ENCODE results near the gene SAXO1. TPM values are rescaled to one million over a fixed set of nuclear protein-coding genes. Genes with fewer than 3 reads are reported as not detected.
A peak's percentile ranks its signal among the peaks of the same experiment; 100 is the strongest.

SAXO1 gene
- total and polyA plus RNA-seq, 2 experiments from 2014 or later = 0.02 TPM; not detected in 1

- peak overlapping the region; percentile 47; the same call in 1 of the 2 replicates for H2AFZ ChIP-seq
- H3K79me2 ChIP-seq (replicated peaks; ENCODE audit: insufficient read depth) = no peaks in the 10 kb centered on the region
- no peaks in the 10 kb centered on the region for H3K9me3 Mint-ChIP-seq
- TF ChIP-seq, protein P1, sequence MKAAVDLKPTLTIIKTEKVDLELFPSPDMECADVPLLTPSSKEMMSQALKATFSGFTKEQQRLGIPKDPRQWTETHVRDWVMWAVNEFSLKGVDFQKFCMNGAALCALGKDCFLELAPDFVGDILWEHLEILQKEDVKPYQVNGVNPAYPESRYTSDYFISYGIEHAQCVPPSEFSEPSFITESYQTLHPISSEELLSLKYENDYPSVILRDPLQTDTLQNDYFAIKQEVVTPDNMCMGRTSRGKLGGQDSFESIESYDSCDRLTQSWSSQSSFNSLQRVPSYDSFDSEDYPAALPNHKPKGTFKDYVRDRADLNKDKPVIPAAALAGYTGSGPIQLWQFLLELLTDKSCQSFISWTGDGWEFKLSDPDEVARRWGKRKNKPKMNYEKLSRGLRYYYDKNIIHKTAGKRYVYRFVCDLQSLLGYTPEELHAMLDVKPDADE (IDR thresholded peaks at IDR 0.05) = no peak
- TF ChIP-seq, protein P2, sequence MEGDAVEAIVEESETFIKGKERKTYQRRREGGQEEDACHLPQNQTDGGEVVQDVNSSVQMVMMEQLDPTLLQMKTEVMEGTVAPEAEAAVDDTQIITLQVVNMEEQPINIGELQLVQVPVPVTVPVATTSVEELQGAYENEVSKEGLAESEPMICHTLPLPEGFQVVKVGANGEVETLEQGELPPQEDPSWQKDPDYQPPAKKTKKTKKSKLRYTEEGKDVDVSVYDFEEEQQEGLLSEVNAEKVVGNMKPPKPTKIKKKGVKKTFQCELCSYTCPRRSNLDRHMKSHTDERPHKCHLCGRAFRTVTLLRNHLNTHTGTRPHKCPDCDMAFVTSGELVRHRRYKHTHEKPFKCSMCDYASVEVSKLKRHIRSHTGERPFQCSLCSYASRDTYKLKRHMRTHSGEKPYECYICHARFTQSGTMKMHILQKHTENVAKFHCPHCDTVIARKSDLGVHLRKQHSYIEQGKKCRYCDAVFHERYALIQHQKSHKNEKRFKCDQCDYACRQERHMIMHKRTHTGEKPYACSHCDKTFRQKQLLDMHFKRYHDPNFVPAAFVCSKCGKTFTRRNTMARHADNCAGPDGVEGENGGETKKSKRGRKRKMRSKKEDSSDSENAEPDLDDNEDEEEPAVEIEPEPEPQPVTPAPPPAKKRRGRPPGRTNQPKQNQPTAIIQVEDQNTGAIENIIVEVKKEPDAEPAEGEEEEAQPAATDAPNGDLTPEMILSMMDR (conservative IDR thresholded peaks at IDR 0.05; ENCODE audit: low read depth in 2 of 2) = no peak
- no peak overlapping the region for H3K27ac Mint-ChIP-seq
- H4K20me1 ChIP-seq (replicated peaks; ENCODE audit: insufficient read depth) = no peaks in the 10 kb centered on the region
- 0 out of 2 replicates have a peak, but pooled peaks cover 9% of the 10 kb centered on the region for H3K9me2 ChIP-seq (ENCODE audit: insufficient read depth)
- H3K4me1 Mint-ChIP-seq = peaks cover 8% of the 10 kb centered on the region
- no peaks in the 10 kb centered on the region for H3K4me1 ChIP-seq (ENCODE audit: insufficient read depth)
- H3K27ac ChIP-seq (ENCODE audit: low read depth) = no peak overlapping the region
- ATAC-seq (no peak), DNase-seq (ENCODE audit: low spot score) (no peak)
- H3K27me3 ChIP-seq (ENCODE audit: insufficient read depth) = no peaks in the 10 kb centered on the region
- no peaks in the 10 kb centered on the region for H3K36me3 Mint-ChIP-seq (ENCODE audit: low read depth)
- no peak overlapping the region for H3K4me3 Mint-ChIP-seq
- H3K4me3 ChIP-seq = no peak overlapping the region
- H3K36me3 ChIP-seq (ENCODE audit: insufficient read depth) = no peaks in the 10 kb centered on the region
- H3K4me2 ChIP-seq = no peak overlapping the region
- H3K27me3 Mint-ChIP-seq (ENCODE audit: insufficient read depth, low read depth, poor library complexity) = peaks cover 2% of the 10 kb centered on the region
- no peaks in the 10 kb centered on the region for H3F3A ChIP-seq (replicated peaks; ENCODE audit: low read depth)
Measured at GRCh38 chr9:18942801-18943200, 90.2 kb downstream of the SAXO1 start.

GRCh38 chr9:18941060-18941740 is 91.8 kb downstream of the SAXO1 start:
- Histone ChIP-seq H3K9me2 (ENCODE audit: insufficient read depth) (peaks cover 9% of the 10 kb centered on the region; the same call in 1 of the 2 replicates), H3K4me3 (no peak overlapping the region), H3K4me2 (no peak overlapping the region), H3K27ac (ENCODE audit: low read depth) (no peak overlapping the region), H3K36me3 (ENCODE audit: insufficient read depth) (no peaks in the 10 kb centered on the region), H2AFZ (no peak overlapping the region), H3K4me1 (ENCODE audit: insufficient read depth) (no peaks in the 10 kb centered on the region), H3F3A (replicated peaks; ENCODE audit: low read depth) (no peaks in the 10 kb centered on the region), H3K27me3 (ENCODE audit: insufficient read depth) (no peaks in the 10 kb centered on the region), H3K79me2 (replicated peaks; ENCODE audit: insufficient read depth) (no peaks in the 10 kb centered on the region), H4K20me1 (replicated peaks; ENCODE audit: insufficient read depth) (no peaks in the 10 kb centered on the region)
- Mint-ChIP-seq H3K9me3 (no peaks in the 10 kb centered on the region), H3K4me1 (peaks cover 8% of the 10 kb centered on the region), H3K27ac (no peak overlapping the region), H3K36me3 (ENCODE audit: low read depth) (no peaks in the 10 kb centered on the region), H3K4me3 (no peak overlapping the region), H3K27me3 (ENCODE audit: insufficient read depth, low read depth, poor library complexity) (peaks cover 2% of the 10 kb centered on the region)
- ATAC-seq (no peak), DNase-seq (ENCODE audit: low spot score) (no peak)
- TF ChIP-seq, protein P2 (conservative IDR thresholded peaks at IDR 0.05; ENCODE audit: low read depth in 2 of 2) = no peak
- TF ChIP-seq, protein P3, sequence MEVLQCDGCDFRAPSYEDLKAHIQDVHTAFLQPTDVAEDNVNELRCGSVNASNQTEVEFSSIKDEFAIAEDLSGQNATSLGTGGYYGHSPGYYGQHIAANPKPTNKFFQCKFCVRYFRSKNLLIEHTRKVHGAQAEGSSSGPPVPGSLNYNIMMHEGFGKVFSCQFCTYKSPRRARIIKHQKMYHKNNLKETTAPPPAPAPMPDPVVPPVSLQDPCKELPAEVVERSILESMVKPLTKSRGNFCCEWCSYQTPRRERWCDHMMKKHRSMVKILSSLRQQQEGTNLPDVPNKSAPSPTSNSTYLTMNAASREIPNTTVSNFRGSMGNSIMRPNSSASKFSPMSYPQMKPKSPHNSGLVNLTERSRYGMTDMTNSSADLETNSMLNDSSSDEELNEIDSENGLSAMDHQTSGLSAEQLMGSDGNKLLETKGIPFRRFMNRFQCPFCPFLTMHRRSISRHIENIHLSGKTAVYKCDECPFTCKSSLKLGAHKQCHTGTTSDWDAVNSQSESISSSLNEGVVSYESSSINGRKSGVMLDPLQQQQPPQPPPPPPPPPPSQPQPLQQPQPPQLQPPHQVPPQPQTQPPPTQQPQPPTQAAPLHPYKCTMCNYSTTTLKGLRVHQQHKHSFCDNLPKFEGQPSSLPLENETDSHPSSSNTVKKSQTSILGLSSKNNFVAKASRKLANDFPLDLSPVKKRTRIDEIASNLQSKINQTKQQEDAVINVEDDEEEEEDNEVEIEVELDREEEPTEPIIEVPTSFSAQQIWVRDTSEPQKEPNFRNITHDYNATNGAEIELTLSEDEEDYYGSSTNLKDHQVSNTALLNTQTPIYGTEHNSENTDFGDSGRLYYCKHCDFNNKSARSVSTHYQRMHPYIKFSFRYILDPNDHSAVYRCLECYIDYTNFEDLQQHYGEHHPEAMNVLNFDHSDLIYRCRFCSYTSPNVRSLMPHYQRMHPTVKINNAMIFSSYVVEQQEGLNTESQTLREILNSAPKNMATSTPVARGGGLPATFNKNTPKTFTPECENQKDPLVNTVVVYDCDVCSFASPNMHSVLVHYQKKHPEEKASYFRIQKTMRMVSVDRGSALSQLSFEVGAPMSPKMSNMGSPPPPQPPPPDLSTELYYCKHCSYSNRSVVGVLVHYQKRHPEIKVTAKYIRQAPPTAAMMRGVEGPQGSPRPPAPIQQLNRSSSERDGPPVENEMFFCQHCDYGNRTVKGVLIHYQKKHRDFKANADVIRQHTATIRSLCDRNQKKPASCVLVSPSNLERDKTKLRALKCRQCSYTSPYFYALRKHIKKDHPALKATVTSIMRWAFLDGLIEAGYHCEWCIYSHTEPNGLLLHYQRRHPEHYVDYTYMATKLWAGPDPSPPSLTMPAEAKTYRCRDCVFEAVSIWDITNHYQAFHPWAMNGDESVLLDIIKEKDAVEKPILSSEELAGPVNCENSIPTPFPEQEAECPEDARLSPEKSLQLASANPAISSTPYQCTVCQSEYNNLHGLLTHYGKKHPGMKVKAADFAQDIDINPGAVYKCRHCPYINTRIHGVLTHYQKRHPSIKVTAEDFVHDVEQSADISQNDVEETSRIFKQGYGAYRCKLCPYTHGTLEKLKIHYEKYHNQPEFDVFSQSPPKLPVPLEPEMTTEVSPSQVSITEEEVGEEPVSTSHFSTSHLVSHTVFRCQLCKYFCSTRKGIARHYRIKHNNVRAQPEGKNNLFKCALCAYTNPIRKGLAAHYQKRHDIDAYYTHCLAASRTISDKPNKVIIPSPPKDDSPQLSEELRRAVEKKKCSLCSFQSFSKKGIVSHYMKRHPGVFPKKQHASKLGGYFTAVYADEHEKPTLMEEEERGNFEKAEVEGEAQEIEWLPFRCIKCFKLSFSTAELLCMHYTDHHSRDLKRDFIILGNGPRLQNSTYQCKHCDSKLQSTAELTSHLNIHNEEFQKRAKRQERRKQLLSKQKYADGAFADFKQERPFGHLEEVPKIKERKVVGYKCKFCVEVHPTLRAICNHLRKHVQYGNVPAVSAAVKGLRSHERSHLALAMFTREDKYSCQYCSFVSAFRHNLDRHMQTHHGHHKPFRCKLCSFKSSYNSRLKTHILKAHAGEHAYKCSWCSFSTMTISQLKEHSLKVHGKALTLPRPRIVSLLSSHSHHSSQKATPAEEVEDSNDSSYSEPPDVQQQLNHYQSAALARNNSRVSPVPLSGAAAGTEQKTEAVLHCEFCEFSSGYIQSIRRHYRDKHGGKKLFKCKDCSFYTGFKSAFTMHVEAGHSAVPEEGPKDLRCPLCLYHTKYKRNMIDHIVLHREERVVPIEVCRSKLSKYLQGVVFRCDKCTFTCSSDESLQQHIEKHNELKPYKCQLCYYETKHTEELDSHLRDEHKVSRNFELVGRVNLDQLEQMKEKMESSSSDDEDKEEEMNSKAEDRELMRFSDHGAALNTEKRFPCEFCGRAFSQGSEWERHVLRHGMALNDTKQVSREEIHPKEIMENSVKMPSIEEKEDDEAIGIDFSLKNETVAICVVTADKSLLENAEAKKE (CRISPR knock-in tag; IDR thresholded peaks at IDR 0.05) = no peak
- no peak for TF ChIP-seq EZH2phosphoT487 (IDR thresholded peaks at IDR 0.05; ENCODE audit: unreplicated experiment)
- no peak for TF ChIP-seq CREB1 (CRISPR knock-in tag; IDR thresholded peaks at IDR 0.05; ENCODE audit: low read depth)
- no peak for TF ChIP-seq EZH2 (IDR thresholded peaks at IDR 0.05; ENCODE audit: low read depth, unreplicated experiment)
- TF ChIP-seq JUNB (IDR thresholded peaks at IDR 0.05; ENCODE audit: unreplicated experiment) = no peak
- no peak for TF ChIP-seq ZNF331 (CRISPR knock-in tag; IDR thresholded peaks at IDR 0.05; ENCODE audit: low read depth)

All from GM23338 (cell line).